A549 (cell line): ENCODE data around the gene BRAT1. TPM values are rescaled to one million over a fixed set of nuclear protein-coding genes. Genes with fewer than 3 reads are reported as not detected.

Source experiments
- ATAC-seq, 2 experiments: fragments of 200-7000 bp in 1 of 2; fragments of >200 bp in 1 of 2; cut with Nextera tagmentation in 1 of 2; cut with Tn5 transposase in 1 of 2; 3 replicates each; pipeline versions ENCODE4 v1.8.0 to v1.9.1; 2018 to 2020; ENCODE audit warnings: mild to moderate bottlenecking in 1 of 2, moderate library complexity in 1 of 2
- CTCF ChIA-PET: fragments of 300-600 bp; sonication (Branson Sonifier 250); formaldehyde crosslinking; extraction: SDS; loops from one replicate; lab custom pipeline; 2021; ENCODE audit warnings: antibody characterized with exemption, inconsistent platforms; lab: Yijun Ruan, JAX
- POLR2A ChIA-PET: fragments of 350-600 bp; formaldehyde crosslinking; extraction: SDS; loops from one replicate; lab custom pipeline; 2021; ENCODE audit warnings: antibody characterized with exemption, inconsistent platforms; lab: Yijun Ruan, JAX
- DNase-seq, 2 experiments: peaks; one replicate each; pipeline versions ENCODE4 v3.0.0 to v3.0.0-alpha.2; 2011 to 2016; ENCODE audit warnings: low read depth in 1 of 2, low spot score in 1 of 2
- FAIRE-seq: peaks from 2 replicates; lab custom pipeline; 2011; peaks lifted over from hg19 to GRCh38; lab: Jason Lieb, UNC
- H3K27ac ChIP-seq, 2 experiments: fragments of >200 bp; sonication (Bioruptor Twin); formaldehyde crosslinking; 3 replicates each; pipeline ENCODE4 v1.5.1; 2016 to 2017
- H3K4me1 ChIP-seq: fragments of >200 bp; sonication (Bioruptor Twin); formaldehyde crosslinking; 3 replicates; pipeline ENCODE4 v1.6.1; 2016
- H3K4me2 ChIP-seq: fragments of >200 bp; sonication (Bioruptor Twin); formaldehyde crosslinking; 3 replicates; pipeline ENCODE4 v1.6.1; 2016
- H3K4me3 ChIP-seq: fragments of >200 bp; sonication (Bioruptor Twin); formaldehyde crosslinking; 3 replicates; pipeline ENCODE4 v1.5.1; 2016
- H3K9me3 ChIP-seq: fragments of >200 bp; sonication (Bioruptor Twin); formaldehyde crosslinking; 3 replicates; pipeline ENCODE4 v1.6.1; 2016
- BHLHE40 ChIP-seq: IDR thresholded peaks from 2 replicates; pipeline ENCODE4 v1.6.1; 2012; ENCODE audit warnings: low read depth, low read length, inconsistent platforms
- EHF ChIP-seq: fragments of 250-450 bp; sonication (Bioruptor Pico); IDR thresholded peaks from 2 replicates; pipeline ENCODE4 v1.5.0; 2020; ENCODE audit warnings: mild to moderate bottlenecking
- EP300 ChIP-seq, 2 experiments: fragments of >200 bp; sonication (Bioruptor Twin); formaldehyde crosslinking; IDR thresholded peaks; 2 replicates in 1 of 2; 3 replicates in 1 of 2; pipeline ENCODE4 v1.6.1; 2016 to 2017
- FOSL2 ChIP-seq, 2 experiments: fragments of 450-650 bp in 1 of 2; fragments of >200 bp in 1 of 2; sonication (Bioruptor Twin) in 1 of 2; formaldehyde crosslinking; IDR thresholded peaks; 2 replicates each; pipeline versions ENCODE4 v1.5.0 to v1.6.1; 2016 to 2020; ENCODE audit warnings: mild to moderate bottlenecking in 1 of 2, moderate library complexity in 1 of 2
- JUN ChIP-seq, 2 experiments: fragments of >200 bp; sonication (Bioruptor Twin); formaldehyde crosslinking; IDR thresholded peaks; 2 replicates in 1 of 2; 3 replicates in 1 of 2; pipeline ENCODE4 v1.6.1; 2016 to 2017
- MAFK ChIP-seq: fragments of 450-650 bp; IDR thresholded peaks from 2 replicates; pipeline ENCODE4 v1.6.1; 2014; ENCODE audit not compliant: partially characterized antibody
- MAZ ChIP-seq: fragments of 150-350 bp; IDR thresholded peaks from 2 replicates; pipeline ENCODE4 v1.6.1; 2014; ENCODE audit warnings: antibody characterized with exemption, low read depth, low read length, borderline replicate concordance
- MYC ChIP-seq: IDR thresholded peaks from 2 replicates; pipeline ENCODE4 v1.6.1; 2012; ENCODE audit warnings: mild to moderate bottlenecking, inconsistent platforms, low read length, improper control_type of control experiment, borderline replicate concordance
- NFE2L2 ChIP-seq: fragments of 150-350 bp; conservative IDR thresholded peaks from 2 replicates; pipeline ENCODE4 v1.6.1; 2014; ENCODE audit warnings: low read length
- NPAS2 ChIP-seq: fragments of 250-450 bp; sonication (Bioruptor Pico); IDR thresholded peaks from 2 replicates; pipeline ENCODE4 v1.8.0; 2022; ENCODE audit warnings: mild to moderate bottlenecking, moderate library complexity, borderline replicate concordance
- RAD21 ChIP-seq, 2 experiments: fragments of >200 bp in 1 of 2; sonication (Bioruptor Twin) in 1 of 2; formaldehyde crosslinking in 1 of 2; IDR thresholded peaks in 1 of 2; conservative IDR thresholded peaks in 1 of 2; 2 replicates in 1 of 2; 3 replicates in 1 of 2; pipeline ENCODE4 v1.6.1; 2012 to 2018; ENCODE audit warnings: inconsistent platforms in 1 of 2
- RARB ChIP-seq: fragments of 250-450 bp; sonication (Bioruptor Pico); IDR thresholded peaks from 2 replicates; pipeline ENCODE4 v1.8.0; 2021; ENCODE audit warnings: mild to moderate bottlenecking, moderate library complexity
- SREBF2 ChIP-seq: fragments of 450-650 bp; IDR thresholded peaks from 2 replicates; pipeline ENCODE4 v1.6.1; 2014; ENCODE audit warnings: mild to moderate bottlenecking, moderate library complexity
- TFCP2L1 ChIP-seq: fragments of 250-450 bp; sonication (Bioruptor Pico); IDR thresholded peaks from 2 replicates; pipeline ENCODE4 v1.5.0; 2021; ENCODE audit warnings: mild to moderate bottlenecking
- ZFP36 ChIP-seq: fragments of 450-650 bp; IDR thresholded peaks from 2 replicates; pipeline ENCODE4 v1.6.1; 2014; ENCODE audit warnings: borderline replicate concordance; ENCODE audit not compliant: partially characterized antibody
- ZSCAN20 ChIP-seq: fragments of 250-450 bp; sonication (Bioruptor Pico); IDR thresholded peaks from 2 replicates; pipeline ENCODE4 v1.8.0; 2022; ENCODE audit warnings: mild to moderate bottlenecking, moderate library complexity
- WGBS: methylation state at CpG from one replicate; pipeline ENCODE4 v1.1.6; 2017; ENCODE audit errors: missing lambda C conversion rate; 5-methylcytosine and 5-hydroxymethylcytosine counted together
- polyA plus RNA-seq, 4 experiments: library from polyadenylated mRNA; depleted of rRNA in 3 of 4; stranded (reverse); fragments of >200 nt; fragmentation: RNase III in 1 of 4; extraction: RNeasy Plus Mini Kit Qiagen cat#74134 plus additional on column Dnase treatment in 1 of 4; gene quantifications; 2 replicates in 3 of 4; 3 replicates in 1 of 4; pipeline ENCODE4 v1.2.3, GENCODE V29; 2011 to 2017
- TF ChIP-seq, protein P1 (sequence below): fragments of 450-650 bp; IDR thresholded peaks from 2 replicates; pipeline ENCODE4 v1.6.1; 2014; ENCODE audit warnings: antibody characterized with exemption
- TF ChIP-seq, protein P2 (sequence below): IDR thresholded peaks from 2 replicates; pipeline ENCODE4 v1.6.1; 2012
- TF ChIP-seq, protein P3 (sequence below): IDR thresholded peaks from 2 replicates; pipeline ENCODE4 v1.6.1; 2012; ENCODE audit warnings: low read depth, borderline replicate concordance
- TF ChIP-seq, protein P4 (sequence below): fragments of 250-450 bp; sonication (Bioruptor Pico); IDR thresholded peaks from 2 replicates; pipeline ENCODE4 v1.5.0; 2020; ENCODE audit warnings: low read depth, mild to moderate bottlenecking, moderate library complexity

The BRAT1 gene
- polyA plus RNA-seq, 2 of the 4 experiments (the other 2 are of a cell fraction) = 11.9 to 25.6 TPM

DNA sequence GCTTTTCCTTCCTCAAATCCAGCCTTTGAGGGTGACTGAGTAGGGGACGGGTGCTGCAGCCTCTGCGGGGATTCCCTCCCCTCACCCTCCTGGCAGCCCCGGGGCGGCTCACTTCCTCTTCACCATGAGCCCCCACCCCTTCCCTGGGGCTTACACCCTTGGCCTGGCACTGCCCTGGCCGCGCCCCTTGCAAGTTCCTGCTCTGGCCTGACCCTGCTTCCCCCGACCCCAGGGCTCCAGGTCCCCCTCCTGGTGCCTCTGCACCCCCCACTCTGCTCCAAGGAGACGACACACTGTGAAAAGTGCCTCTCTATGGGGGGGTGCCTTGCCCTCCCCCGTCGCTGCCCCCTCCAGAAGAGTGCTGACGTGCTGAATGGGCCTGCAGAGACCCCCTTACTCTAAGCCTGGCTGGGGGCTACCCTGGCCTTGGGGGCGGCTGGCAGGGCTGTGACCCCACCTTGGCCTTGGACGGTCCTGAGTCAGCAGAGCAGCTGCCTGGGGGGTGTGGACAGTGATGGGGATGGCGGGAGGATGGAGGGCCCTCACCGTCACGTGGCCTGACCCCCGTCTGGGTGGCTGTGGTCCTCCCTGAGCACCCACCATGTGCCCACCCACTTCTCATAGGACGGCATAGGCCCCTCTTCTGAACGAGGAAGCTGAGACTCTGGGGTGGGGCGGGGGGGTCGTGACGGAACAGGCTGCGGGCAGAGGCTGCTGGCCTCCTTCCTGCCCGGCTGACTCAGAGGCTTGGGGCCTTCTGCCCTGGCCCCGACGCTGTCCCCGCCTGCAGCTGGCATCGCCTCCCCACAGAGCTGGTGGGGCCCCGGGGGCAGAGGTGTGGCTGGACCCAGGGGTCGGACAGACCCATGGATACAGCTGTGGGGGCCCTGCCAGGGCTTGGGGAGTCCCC is 25.9 kb downstream of the BRAT1 start:
- Histone ChIP-seq H3K4me3 (0 out of 3 replicates have a peak overlapping the region, but pooled peaks have one; percentile 5), H3K4me1 (peaks cover 68% of the 10 kb centered on the region), H3K9me3 (no peaks in the 10 kb centered on the region), H3K4me2 (peak overlapping the region; percentile 78), H3K27ac (peak overlapping the region; percentile 95 to 96)
- DNase-seq = peak; percentile 59 to 60
- ChIA-PET CTCF (interaction anchor here (1.3 to 1.5 kb wide), 2 partner anchors 52 to 59 kb away, joined by 3 to 4 read pairs; no protein-coding TSS in a partner anchor), POLR2A (no interaction called here)
- FAIRE-seq = no peak
- TF ChIP-seq, protein P1, sequence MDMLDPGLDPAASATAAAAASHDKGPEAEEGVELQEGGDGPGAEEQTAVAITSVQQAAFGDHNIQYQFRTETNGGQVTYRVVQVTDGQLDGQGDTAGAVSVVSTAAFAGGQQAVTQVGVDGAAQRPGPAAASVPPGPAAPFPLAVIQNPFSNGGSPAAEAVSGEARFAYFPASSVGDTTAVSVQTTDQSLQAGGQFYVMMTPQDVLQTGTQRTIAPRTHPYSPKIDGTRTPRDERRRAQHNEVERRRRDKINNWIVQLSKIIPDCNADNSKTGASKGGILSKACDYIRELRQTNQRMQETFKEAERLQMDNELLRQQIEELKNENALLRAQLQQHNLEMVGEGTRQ = peak; percentile 66
- peak in 1 of 2 experiments; percentile 69; a peak in 2 of 5 replicates for TF ChIP-seq JUN (IDR thresholded peaks at IDR 0.05)
- no peak for TF ChIP-seq MYC
- TF ChIP-seq EP300 (IDR thresholded peaks at IDR 0.05) = peak in 1 of 2 experiments; percentile 34; a peak in 1 of 5 replicates
- TF ChIP-seq, protein P2, sequence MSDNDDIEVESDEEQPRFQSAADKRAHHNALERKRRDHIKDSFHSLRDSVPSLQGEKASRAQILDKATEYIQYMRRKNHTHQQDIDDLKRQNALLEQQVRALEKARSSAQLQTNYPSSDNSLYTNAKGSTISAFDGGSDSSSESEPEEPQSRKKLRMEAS = peak; percentile 55; the same call in 1 of the 2 replicates
- TF ChIP-seq, protein P3, sequence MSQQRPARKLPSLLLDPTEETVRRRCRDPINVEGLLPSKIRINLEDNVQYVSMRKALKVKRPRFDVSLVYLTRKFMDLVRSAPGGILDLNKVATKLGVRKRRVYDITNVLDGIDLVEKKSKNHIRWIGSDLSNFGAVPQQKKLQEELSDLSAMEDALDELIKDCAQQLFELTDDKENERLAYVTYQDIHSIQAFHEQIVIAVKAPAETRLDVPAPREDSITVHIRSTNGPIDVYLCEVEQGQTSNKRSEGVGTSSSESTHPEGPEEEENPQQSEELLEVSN = peak; percentile 46; the same call in 1 of the 2 replicates
- TF ChIP-seq RARB (CRISPR knock-in tag) = 0 out of 2 replicates have a peak, but pooled peaks have one; percentile 38
- TF ChIP-seq, protein P4, sequence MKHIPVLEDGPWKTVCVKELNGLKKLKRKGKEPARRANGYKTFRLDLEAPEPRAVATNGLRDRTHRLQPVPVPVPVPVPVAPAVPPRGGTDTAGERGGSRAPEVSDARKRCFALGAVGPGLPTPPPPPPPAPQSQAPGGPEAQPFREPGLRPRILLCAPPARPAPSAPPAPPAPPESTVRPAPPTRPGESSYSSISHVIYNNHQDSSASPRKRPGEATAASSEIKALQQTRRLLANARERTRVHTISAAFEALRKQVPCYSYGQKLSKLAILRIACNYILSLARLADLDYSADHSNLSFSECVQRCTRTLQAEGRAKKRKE (CRISPR knock-in tag) = no peak
- TF ChIP-seq FOSL2 (IDR thresholded peaks at IDR 0.05) = no peak
- peak; percentile 58; the same call in 1 of the 2 replicates for TF ChIP-seq FOSL2 (CRISPR knock-in tag; IDR thresholded peaks at IDR 0.05)
- peak; percentile 58 for TF ChIP-seq MAFK
- WGBS = 3% methylated on average over 12 of the region's 30 CpGs
- peak; percentile 54 to 57 for ATAC-seq

DNA sequence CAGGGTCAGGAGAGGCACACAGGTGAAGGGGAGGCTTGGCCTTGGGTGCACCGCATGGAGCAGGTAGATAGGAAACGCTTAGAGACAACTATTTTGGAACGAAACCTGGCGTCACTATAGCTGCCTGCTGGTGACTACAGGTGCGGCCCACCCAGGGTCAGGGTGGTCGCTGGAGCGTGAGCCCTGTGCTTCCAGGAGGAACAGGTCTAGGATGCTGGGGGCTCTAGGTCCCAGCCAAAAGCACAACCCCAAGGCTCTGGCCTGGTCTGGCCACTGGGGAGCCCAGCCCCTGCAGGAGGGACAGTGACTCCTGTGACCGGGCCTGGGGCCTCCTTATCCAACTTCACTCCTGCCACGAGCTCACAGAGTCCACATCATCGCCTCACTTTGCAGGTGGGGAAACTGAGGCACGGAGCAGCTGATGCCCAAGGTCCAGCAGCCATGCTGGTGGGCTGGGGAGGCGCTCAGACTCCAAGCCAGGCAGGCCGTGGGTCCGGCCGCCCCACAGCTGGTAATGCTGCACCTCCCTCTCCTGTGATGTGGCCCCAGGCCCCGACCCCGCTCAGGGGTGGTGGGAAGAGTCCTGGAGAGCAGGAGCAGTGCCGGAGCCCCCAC is 26.7 kb downstream of the BRAT1 start:
- ChIA-PET POLR2A (interaction anchor here (1.0 kb wide), 1 partner anchor 17 kb away, joined by 3 read pairs; no protein-coding TSS in a partner anchor), CTCF (interaction anchor here (1.1 to 1.5 kb wide), 3 partner anchors 17 to 78 kb away, joined by 3 read pairs; no protein-coding TSS in a partner anchor)
- DNase-seq (no peak), FAIRE-seq (no peak), ATAC-seq (no peak)
- Histone ChIP-seq H3K27ac (peak overlapping the region; percentile 95 to 96), H3K4me3 (no peak overlapping the region), H3K4me1 (peaks cover 76% of the 10 kb centered on the region), H3K4me2 (peak overlapping the region; percentile 78), H3K9me3 (no peaks in the 10 kb centered on the region)
- TF ChIP-seq ZSCAN20 (CRISPR knock-in tag) (no peak), EHF (CRISPR knock-in tag) (no peak), SREBF2 (no peak), NFE2L2 (no peak), BHLHE40 (no peak), FOSL2 (IDR thresholded peaks at IDR 0.05) (no peak), FOSL2 (CRISPR knock-in tag; IDR thresholded peaks at IDR 0.05) (no peak), TFCP2L1 (no peak), NPAS2 (CRISPR knock-in tag) (no peak), MAZ (no peak), ZFP36 (no peak), RAD21 (conservative IDR thresholded peaks at IDR 0.05 in 1 of 2, IDR thresholded peaks at IDR 0.05 in 1 of 2) (no peak)
- WGBS = 57% methylated on average over 9 of the region's 18 CpGs
